Trophoblast cell (in vitro differentiated cells and primary cell): ENCODE results near the gene ZMYND8.

Experiments used
- DNase-seq, 2 donors: peaks; one replicate each; pipeline ENCODE4 v3.0.0-alpha.2; 2016
- H2AFZ ChIP-seq: 2 replicates; pipeline ENCODE4 v1.6.1; 2013; ENCODE audit warnings: low read length, moderate library complexity, mild to moderate bottlenecking; ENCODE audit not compliant: insufficient read depth, poor library complexity
- H2AK5ac ChIP-seq: 2 replicates; pipeline ENCODE4 v1.6.1; 2013; ENCODE audit warnings: mild to moderate bottlenecking, low read length
- H2BK120ac ChIP-seq: 2 replicates; pipeline ENCODE4 v1.6.1; 2013; ENCODE audit warnings: low read length, mild to moderate bottlenecking, moderate library complexity; ENCODE audit not compliant: insufficient read depth, poor library complexity
- H2BK12ac ChIP-seq: 2 replicates; pipeline ENCODE4 v1.6.1; 2013; ENCODE audit warnings: mild to moderate bottlenecking, low read length, moderate library complexity
- H2BK5ac ChIP-seq: 2 replicates; pipeline ENCODE4 v1.6.1; 2013; ENCODE audit warnings: low read length, low read depth, moderate library complexity, mild to moderate bottlenecking; ENCODE audit not compliant: poor library complexity
- H3K14ac ChIP-seq: 2 replicates; pipeline ENCODE4 v1.6.1; 2013; ENCODE audit warnings: mild to moderate bottlenecking, low read length
- H3K18ac ChIP-seq: 2 replicates; pipeline ENCODE4 v1.6.1; 2013; ENCODE audit warnings: mild to moderate bottlenecking, low read length
- H3K23ac ChIP-seq: 2 replicates; pipeline ENCODE4 v1.6.1; 2013; ENCODE audit warnings: low read length
- H3K27ac ChIP-seq: 2 replicates; pipeline ENCODE4 v1.5.1; 2013; ENCODE audit warnings: low read depth, mild to moderate bottlenecking, inconsistent platforms, low read length, moderate library complexity
- H3K27me3 ChIP-seq: 2 replicates; pipeline ENCODE4 v1.6.1; 2013; ENCODE audit warnings: inconsistent platforms, mild to moderate bottlenecking, low read length, moderate library complexity; ENCODE audit not compliant: insufficient read depth
- H3K36me3 ChIP-seq, 2 experiments: 1 replicate in 1 of 2; 2 replicates in 1 of 2; pipeline ENCODE4 v1.6.1; 2013; ENCODE audit warnings: low read length in 2 of 2, mild to moderate bottlenecking in 2 of 2, moderate library complexity in 1 of 2; ENCODE audit not compliant: insufficient read depth in 2 of 2, control insufficient read depth in 1 of 2
- H3K4ac ChIP-seq: 2 replicates; pipeline ENCODE4 v1.6.1; 2013; ENCODE audit warnings: low read depth, mild to moderate bottlenecking, low read length, moderate library complexity
- H3K4me1 ChIP-seq, 2 experiments: 1 replicate in 1 of 2; 2 replicates in 1 of 2; pipeline ENCODE4 v1.6.1; 2013; ENCODE audit warnings: low read length in 2 of 2, mild to moderate bottlenecking in 2 of 2, moderate library complexity in 1 of 2; ENCODE audit not compliant: insufficient read depth in 2 of 2, control insufficient read depth in 1 of 2
- H3K4me2 ChIP-seq: 2 replicates; pipeline ENCODE4 v1.6.1; 2013; ENCODE audit warnings: inconsistent platforms, mild to moderate bottlenecking, low read length, moderate library complexity
- H3K4me3 ChIP-seq: 2 replicates; pipeline ENCODE4 v1.5.1; 2013; ENCODE audit warnings: mild to moderate bottlenecking, low read depth, low read length, inconsistent platforms
- H3K79me1 ChIP-seq: one replicate; pipeline ENCODE4 v1.6.1; 2013; ENCODE audit warnings: low read length
- H3K79me2 ChIP-seq: 2 replicates; pipeline ENCODE4 v1.6.1; 2013; ENCODE audit warnings: low read length, mild to moderate bottlenecking; ENCODE audit not compliant: control insufficient read depth, insufficient read depth, poor library complexity
- H3K9ac ChIP-seq: 2 replicates; pipeline ENCODE4 v1.6.1; 2013; ENCODE audit warnings: mild to moderate bottlenecking, low read length
- H3K9me3 ChIP-seq: 2 replicates; pipeline ENCODE4 v1.6.1; 2013; ENCODE audit warnings: low read depth, mild to moderate bottlenecking, control low read depth, inconsistent platforms, low read length; ENCODE audit not compliant: insufficient read depth
- H4K12ac ChIP-seq: 2 replicates; pipeline ENCODE4 v1.6.1; 2013; ENCODE audit warnings: low read depth, mild to moderate bottlenecking, low read length, moderate library complexity
- H4K8ac ChIP-seq: 2 replicates; pipeline ENCODE4 v1.6.1; 2013; ENCODE audit warnings: low read depth, mild to moderate bottlenecking, low read length, moderate library complexity
- H4K91ac ChIP-seq: one replicate; pipeline ENCODE4 v1.6.1; 2013; ENCODE audit warnings: low read depth, mild to moderate bottlenecking, low read length, moderate library complexity
- WGBS: extraction: QIAGEN DNeasy Blood & Tissue Kit; methylation state at CpG from one replicate; pipeline ENCODE4 v1.1.7; 2013; ENCODE audit warnings: missing lambda C conversion rate; ENCODE audit not compliant: insufficient read length, insufficient coverage; ENCODE audit errors: extremely low coverage; 5-methylcytosine and 5-hydroxymethylcytosine counted together

ZMYND8 gene

DNA sequence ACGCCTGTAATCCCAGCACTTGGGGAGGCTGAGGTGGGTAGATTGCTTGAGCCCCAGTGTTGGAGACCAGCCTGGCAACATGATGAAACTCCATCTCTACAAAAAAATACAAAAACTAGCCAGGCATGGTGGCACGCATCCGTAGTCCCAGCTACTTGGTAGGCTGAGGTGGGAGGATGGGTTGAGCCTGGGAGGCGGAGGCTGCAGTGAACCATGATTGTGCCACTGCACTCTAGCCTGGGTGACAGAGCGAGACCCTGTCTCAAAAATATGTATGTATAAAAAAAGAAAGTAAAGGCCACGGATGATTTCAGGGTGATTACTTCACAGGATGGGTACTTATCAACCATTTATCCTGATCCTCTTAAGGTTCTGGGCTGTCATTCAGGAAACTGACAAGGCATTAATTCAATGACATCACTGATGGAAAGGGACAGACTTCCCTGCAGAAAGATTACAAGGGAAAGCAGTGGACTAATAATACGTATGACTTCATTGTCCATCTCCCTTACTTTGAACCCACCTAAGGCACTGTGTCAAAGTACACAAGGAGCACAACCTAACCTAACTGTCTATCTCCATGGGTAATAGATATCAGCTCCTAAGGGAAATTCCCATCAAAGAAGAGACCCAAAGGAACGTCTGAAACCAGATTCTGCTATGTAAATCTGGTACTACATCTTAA, 61.2 kb downstream of the ZMYND8 start:
- Histone ChIP-seq H3K9ac (no peak overlapping the region), H3K14ac (no peak overlapping the region), H3K36me3 (peaks cover 21 to 40% of the 10 kb centered on the region in 2 experiments), H3K79me1 (peaks cover 4% of the 10 kb centered on the region), H4K91ac (no peak overlapping the region), H2AK5ac (no peak overlapping the region), H3K27ac (no peak overlapping the region), H4K8ac (no peak overlapping the region), H3K18ac (no peak overlapping the region), H3K4me1 (no peaks in the 10 kb centered on the region), H4K12ac (no peak overlapping the region), H3K23ac (no peak overlapping the region), H3K79me2 (no peaks in the 10 kb centered on the region), H2BK12ac (no peak overlapping the region), H3K9me3 (no peaks in the 10 kb centered on the region), H2BK5ac (no peak overlapping the region), H3K4ac (no peak overlapping the region), H3K4me3 (no peak overlapping the region), H3K27me3 (no peaks in the 10 kb centered on the region), H2BK120ac (no peak overlapping the region), H3K4me2 (no peak overlapping the region), H2AFZ (no peak overlapping the region)
- no CpG with 5 or more reads among the region's 8 CpGs for WGBS
- no peak for DNase-seq

GRCh38 chr20:47293631-47294030, 62.9 kb downstream of the ZMYND8 start:
- Histone ChIP-seq H3K79me2 (no peaks in the 10 kb centered on the region), H2AK5ac (no peak overlapping the region), H2AFZ (no peak overlapping the region), H4K12ac (no peak overlapping the region), H3K9me3 (no peaks in the 10 kb centered on the region), H3K9ac (no peak overlapping the region), H3K4me2 (no peak overlapping the region), H3K4me3 (no peak overlapping the region), H2BK12ac (no peak overlapping the region), H3K18ac (peak overlapping the region; percentile 57), H3K36me3 (peaks cover 20 to 42% of the 10 kb centered on the region in 2 experiments), H2BK5ac (no peak overlapping the region), H3K14ac (no peak overlapping the region), H3K23ac (no peak overlapping the region), H3K4me1 (no peaks in the 10 kb centered on the region), H4K91ac (no peak overlapping the region), H3K4ac (no peak overlapping the region), H3K27me3 (no peaks in the 10 kb centered on the region), H3K79me1 (peaks cover 4% of the 10 kb centered on the region), H2BK120ac (no peak overlapping the region), H3K27ac (no peak overlapping the region), H4K8ac (no peak overlapping the region)
- no CpG with 5 or more reads among the region's 4 CpGs for WGBS
- DNase-seq, result no peak

GRCh38 chr20:47292581-47292980, 63.9 kb downstream of the ZMYND8 start:
- H3K4ac ChIP-seq, result no peak overlapping the region
- H3K9me3 ChIP-seq, result no peaks in the 10 kb centered on the region

GRCh38 chr20:47290666-47291430, 65.7 kb downstream of the ZMYND8 start:
- Histone ChIP-seq H3K36me3 (peaks cover 16 to 39% of the 10 kb centered on the region in 2 experiments), H3K9me3 (no peaks in the 10 kb centered on the region), H3K4me1 (no peaks in the 10 kb centered on the region), H2AK5ac (no peak overlapping the region), H3K4me2 (no peak overlapping the region), H3K18ac (no peak overlapping the region), H3K4ac (no peak overlapping the region), H3K27ac (no peak overlapping the region), H3K14ac (no peak overlapping the region), H2BK5ac (no peak overlapping the region), H4K8ac (no peak overlapping the region), H3K79me1 (no peaks in the 10 kb centered on the region), H3K27me3 (no peaks in the 10 kb centered on the region), H2AFZ (no peak overlapping the region), H4K12ac (no peak overlapping the region), H3K23ac (no peak overlapping the region), H4K91ac (no peak overlapping the region), H3K4me3 (no peak overlapping the region), H3K9ac (no peak overlapping the region), H3K79me2 (no peaks in the 10 kb centered on the region), H2BK12ac (no peak overlapping the region), H2BK120ac (no peak overlapping the region)
- WGBS, result no CpG with 5 or more reads among the region's 11 CpGs
- DNase-seq, result no peak

More at GRCh38 chr20:47292581-47292980, 63.9 kb downstream of the ZMYND8 start:
- Histone ChIP-seq H3K9ac (no peak overlapping the region), H2BK5ac (no peak overlapping the region), H3K79me1 (peaks cover 2% of the 10 kb centered on the region), H4K12ac (peak overlapping the region; percentile 47), H2BK120ac (no peak overlapping the region), H3K4me2 (no peak overlapping the region), H3K4me3 (no peak overlapping the region), H2BK12ac (no peak overlapping the region), H3K27me3 (no peaks in the 10 kb centered on the region), H3K18ac (peak overlapping the region; percentile 71), H3K4me1 (no peaks in the 10 kb centered on the region), H3K23ac (no peak overlapping the region), H4K8ac (no peak overlapping the region), H2AK5ac (no peak overlapping the region), H2AFZ (no peak overlapping the region), H3K79me2 (no peaks in the 10 kb centered on the region), H4K91ac (no peak overlapping the region), H3K14ac (no peak overlapping the region), H3K36me3 (peaks cover 18 to 40% of the 10 kb centered on the region in 2 experiments), H3K27ac (no peak overlapping the region)
- WGBS, result no CpG with 5 or more reads among the region's 6 CpGs
- no peak for DNase-seq
